Osteoblast (primary cell): ENCODE data around the gene LRRC45. TPM values are rescaled to one million over a fixed set of nuclear protein-coding genes. Genes with fewer than 3 reads are reported as not detected.
A peak's percentile ranks its signal among the peaks of the same experiment; 100 is the strongest.

Experiments
- DNase-seq: peaks from one replicate; pipeline ENCODE4 v3.0.0; 2011; ENCODE audit warnings: low spot score, mixed read lengths; ENCODE audit not compliant: insufficient read length; ENCODE audit errors: missing footprints
- H2AFZ ChIP-seq: 2 replicates; pipeline ENCODE4 v1.6.0; 2011; ENCODE audit warnings: mild to moderate bottlenecking, low read length
- H3K27ac ChIP-seq: 2 replicates; pipeline ENCODE4 v1.5.1; 2011; ENCODE audit warnings: mild to moderate bottlenecking, low read depth, low read length, moderate library complexity
- H3K27me3 ChIP-seq: 2 replicates; pipeline ENCODE4 v1.6.0; 2012; ENCODE audit warnings: mild to moderate bottlenecking, control low read depth, inconsistent platforms, low read length, moderate library complexity; ENCODE audit not compliant: insufficient read depth
- H3K36me3 ChIP-seq: 2 replicates; pipeline ENCODE4 v1.5.1; 2011; ENCODE audit warnings: mild to moderate bottlenecking, low read length, control low read depth, moderate library complexity; ENCODE audit not compliant: insufficient read depth
- H3K4me1 ChIP-seq: 2 replicates; pipeline ENCODE4 v1.5.1; 2011; ENCODE audit warnings: mild to moderate bottlenecking, low read length, control low read depth, moderate library complexity; ENCODE audit not compliant: insufficient read depth
- H3K4me2 ChIP-seq: 2 replicates; pipeline ENCODE4 v1.6.0; 2011; ENCODE audit warnings: mild to moderate bottlenecking, low read length; ENCODE audit not compliant: insufficient read depth
- H3K4me3 ChIP-seq: fragments of 200-600 bp; sonication (generic); 3 replicates; pipeline ENCODE4 v1.5.1; 2012; ENCODE audit warnings: mild to moderate bottlenecking, low read length, inconsistent platforms; ENCODE audit not compliant: insufficient read depth
- H3K79me2 ChIP-seq: 2 replicates; pipeline ENCODE4 v1.6.0; 2012; ENCODE audit warnings: mild to moderate bottlenecking, low read length, control low read depth, inconsistent platforms; ENCODE audit not compliant: insufficient read depth
- H3K9me3 ChIP-seq: 2 replicates; pipeline ENCODE4 v1.5.1; 2011; ENCODE audit warnings: low read depth, low read length, control low read depth
- H4K20me1 ChIP-seq: 2 replicates; pipeline ENCODE4 v1.6.0; 2012; ENCODE audit warnings: mild to moderate bottlenecking, low read length, control low read depth; ENCODE audit not compliant: insufficient read depth
- total RNA-seq: library from RNA; depleted of rRNA; stranded (reverse); fragments of >200 nt; gene quantifications from 2 replicates; pipeline ENCODE4 v1.2.3, GENCODE V29; 2012
- TF ChIP-seq, protein P1 (sequence below): IDR thresholded peaks from 2 replicates; pipeline ENCODE4 v1.5.1; 2011; ENCODE audit warnings: mild to moderate bottlenecking, low read depth, low read length, moderate library complexity; ENCODE audit errors: extremely low read depth

Gene LRRC45
- total RNA-seq, 1 donor, result 13.4 TPM

DNA sequence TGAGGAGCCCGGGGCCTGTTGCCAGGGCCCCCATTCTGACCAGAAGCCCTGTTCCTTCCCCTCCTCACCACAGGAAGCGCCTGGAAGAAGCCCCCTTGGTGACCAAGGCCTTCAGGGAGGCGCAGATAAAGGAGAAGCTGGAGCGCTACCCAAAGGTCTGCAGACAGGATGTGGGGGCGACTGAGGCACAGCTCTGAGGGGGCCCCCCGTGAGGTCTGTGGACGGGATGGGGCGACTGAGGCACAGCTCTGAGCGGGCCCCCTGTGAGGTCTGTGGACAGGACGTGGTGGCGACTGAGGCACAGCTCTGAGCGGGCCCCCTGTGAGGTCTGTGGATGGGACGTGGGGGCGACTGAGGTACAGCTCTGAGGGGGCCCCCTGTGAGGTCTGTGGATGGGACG, 13.7 kb upstream of the LRRC45 start:
- Histone ChIP-seq H3K27ac (no peak overlapping the region), H3K79me2 (no peaks in the 10 kb centered on the region), H3K9me3 (no peaks in the 10 kb centered on the region), H3K27me3 (no peaks in the 10 kb centered on the region), H2AFZ (no peak overlapping the region), H3K4me1 (peaks cover 31% of the 10 kb centered on the region), H3K36me3 (no peaks in the 10 kb centered on the region), H3K4me2 (no peak overlapping the region), H3K4me3 (no peak overlapping the region), H4K20me1 (peaks cover 7% of the 10 kb centered on the region)
- no peak for DNase-seq
- TF ChIP-seq, protein P1, sequence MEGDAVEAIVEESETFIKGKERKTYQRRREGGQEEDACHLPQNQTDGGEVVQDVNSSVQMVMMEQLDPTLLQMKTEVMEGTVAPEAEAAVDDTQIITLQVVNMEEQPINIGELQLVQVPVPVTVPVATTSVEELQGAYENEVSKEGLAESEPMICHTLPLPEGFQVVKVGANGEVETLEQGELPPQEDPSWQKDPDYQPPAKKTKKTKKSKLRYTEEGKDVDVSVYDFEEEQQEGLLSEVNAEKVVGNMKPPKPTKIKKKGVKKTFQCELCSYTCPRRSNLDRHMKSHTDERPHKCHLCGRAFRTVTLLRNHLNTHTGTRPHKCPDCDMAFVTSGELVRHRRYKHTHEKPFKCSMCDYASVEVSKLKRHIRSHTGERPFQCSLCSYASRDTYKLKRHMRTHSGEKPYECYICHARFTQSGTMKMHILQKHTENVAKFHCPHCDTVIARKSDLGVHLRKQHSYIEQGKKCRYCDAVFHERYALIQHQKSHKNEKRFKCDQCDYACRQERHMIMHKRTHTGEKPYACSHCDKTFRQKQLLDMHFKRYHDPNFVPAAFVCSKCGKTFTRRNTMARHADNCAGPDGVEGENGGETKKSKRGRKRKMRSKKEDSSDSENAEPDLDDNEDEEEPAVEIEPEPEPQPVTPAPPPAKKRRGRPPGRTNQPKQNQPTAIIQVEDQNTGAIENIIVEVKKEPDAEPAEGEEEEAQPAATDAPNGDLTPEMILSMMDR, result no peak

DNA sequence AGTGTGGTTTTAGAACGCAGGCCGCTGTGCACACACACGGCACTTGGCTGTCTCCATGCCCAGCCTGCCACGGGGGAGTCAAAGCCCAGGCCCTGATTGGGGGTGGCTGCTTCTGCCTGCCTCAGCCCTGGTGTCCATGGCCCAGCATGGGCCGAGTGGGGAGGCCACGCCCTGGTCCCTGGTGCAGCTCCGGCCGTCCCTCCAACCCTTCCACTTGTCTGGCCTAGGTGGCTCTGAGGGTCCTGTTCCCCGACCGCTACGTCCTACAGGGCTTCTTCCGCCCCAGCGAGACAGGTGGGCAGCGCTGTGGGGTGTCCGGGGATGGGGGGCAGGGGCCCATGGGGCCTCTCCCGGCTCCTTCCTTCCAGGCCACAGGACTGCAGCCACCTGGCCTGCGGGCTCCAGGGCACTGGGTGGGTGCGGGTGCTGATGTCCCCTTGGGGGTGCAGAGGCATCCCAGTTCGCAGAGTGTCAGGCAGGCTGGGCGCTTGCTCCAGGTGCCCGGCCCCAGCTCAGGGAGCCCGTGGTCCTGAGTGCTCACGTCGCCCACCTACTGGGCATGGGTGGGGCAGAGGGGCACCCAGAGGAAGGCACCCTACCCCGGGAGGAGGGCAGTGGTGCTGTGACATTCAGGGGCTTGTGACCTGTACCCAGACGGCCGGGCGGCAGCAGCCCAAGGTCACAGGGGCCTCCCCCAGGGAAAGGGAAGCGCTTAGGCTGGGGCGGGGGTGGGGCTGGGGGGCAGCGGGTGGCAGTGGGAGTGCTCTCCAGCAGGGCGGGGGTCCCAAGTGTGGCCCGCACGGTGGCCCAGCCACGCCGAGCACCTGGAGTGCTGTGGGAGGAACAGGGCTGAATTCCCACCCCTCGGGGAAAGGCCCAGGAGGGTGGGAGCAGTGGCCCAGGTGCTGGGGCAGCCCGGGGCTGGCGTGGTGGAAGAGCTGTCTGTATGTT, 12.3 kb upstream of the LRRC45 start:
- Histone ChIP-seq H3K4me1 (peaks cover 26% of the 10 kb centered on the region), H3K79me2 (no peaks in the 10 kb centered on the region), H3K4me2 (no peak overlapping the region), H3K27me3 (no peaks in the 10 kb centered on the region), H4K20me1 (peaks cover 7% of the 10 kb centered on the region), H3K4me3 (no peak overlapping the region), H3K9me3 (no peaks in the 10 kb centered on the region), H2AFZ (no peak overlapping the region), H3K27ac (no peak overlapping the region), H3K36me3 (no peaks in the 10 kb centered on the region)
- TF ChIP-seq, protein P1, result no peak
- peak; percentile 83 for DNase-seq

DNA sequence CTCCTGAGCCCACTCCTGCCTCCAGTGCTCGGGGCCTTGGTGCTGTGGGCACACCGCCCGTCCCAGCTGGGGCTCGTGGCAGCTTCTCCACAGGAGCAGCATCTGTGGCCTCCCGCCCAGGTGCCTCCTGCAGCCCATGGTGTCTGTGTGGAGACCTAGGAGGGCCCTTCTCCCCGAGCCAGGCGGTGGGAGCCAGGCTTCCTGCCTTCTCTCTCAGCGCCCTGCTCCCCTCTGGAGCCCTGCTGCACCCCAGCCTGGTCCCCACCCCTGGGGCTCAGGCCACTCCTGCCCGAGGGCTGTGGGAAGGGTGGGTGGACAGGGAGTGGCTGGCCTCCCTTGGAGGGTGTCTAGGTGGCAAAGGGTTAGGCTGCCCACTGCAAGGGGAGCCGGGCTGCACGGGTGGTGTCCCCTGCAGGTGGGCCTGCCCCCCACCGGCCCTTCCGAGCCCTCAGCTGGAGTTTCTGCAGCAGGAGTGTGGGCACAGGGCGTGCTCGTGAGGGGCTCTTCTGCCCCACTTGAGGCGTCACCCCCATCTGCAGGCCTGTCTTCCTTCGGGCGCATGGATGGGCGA, 11.4 kb upstream of the LRRC45 start:
- Histone ChIP-seq H3K27ac (no peak overlapping the region), H3K4me2 (no peak overlapping the region), H3K36me3 (no peaks in the 10 kb centered on the region), H2AFZ (no peak overlapping the region), H3K9me3 (no peaks in the 10 kb centered on the region), H3K4me1 (peaks cover 17% of the 10 kb centered on the region), H4K20me1 (peaks cover 2% of the 10 kb centered on the region), H3K27me3 (no peaks in the 10 kb centered on the region), H3K79me2 (no peaks in the 10 kb centered on the region), H3K4me3 (no peak overlapping the region)
- no peak for DNase-seq
- TF ChIP-seq, protein P1, result no peak

DNA sequence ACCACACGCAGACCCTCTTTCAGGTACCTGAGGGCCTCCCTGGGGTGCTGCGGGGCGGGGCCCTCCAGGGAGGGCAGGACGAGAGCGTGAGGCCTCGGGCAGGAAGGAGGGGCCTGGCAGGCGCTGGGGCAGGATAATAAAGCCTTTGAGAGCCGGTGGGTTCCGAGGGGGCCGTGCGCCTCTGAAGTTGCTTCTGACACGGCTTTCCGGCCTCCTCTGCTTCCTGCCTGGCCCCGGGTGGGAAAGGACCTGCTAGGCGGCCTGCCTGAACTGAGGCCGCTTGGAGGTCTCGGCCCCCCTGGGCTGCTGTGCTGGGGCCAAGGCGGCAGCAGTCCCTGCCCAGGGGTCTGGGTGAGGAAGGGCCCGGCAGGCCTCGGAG, 10.9 kb upstream of the LRRC45 start:
- H3K4me2 ChIP-seq, result no peak overlapping the region
- H3K4me3 ChIP-seq, result no peak overlapping the region

More for the DNA sequence above, 10.9 kb upstream of the LRRC45 start:
- H3K27ac ChIP-seq, result no peak overlapping the region
- no peaks in the 10 kb centered on the region for H3K9me3 ChIP-seq
- no peaks in the 10 kb centered on the region for H3K27me3 ChIP-seq
- H4K20me1 ChIP-seq, result peaks cover 2% of the 10 kb centered on the region
- H3K36me3 ChIP-seq, result no peaks in the 10 kb centered on the region
- TF ChIP-seq, protein P1, result no peak
- no peak overlapping the region for H2AFZ ChIP-seq
- H3K79me2 ChIP-seq, result no peaks in the 10 kb centered on the region
- peaks cover 12% of the 10 kb centered on the region for H3K4me1 ChIP-seq
- no peak for DNase-seq
